GM12878 (cell line): ENCODE results near the gene REEP6. TPM values are rescaled to one million over a fixed set of nuclear protein-coding genes. Genes with fewer than 3 reads are reported as not detected.

Experiments
- ATAC-seq: fragments of 200-7000 bp; cut with Tn5 transposase; 3 replicates; pipeline ENCODE4 v1.9.1; 2020; ENCODE audit warnings: mild to moderate bottlenecking, moderate library complexity
- BruUV-seq: library from RNA; stranded (reverse); fragments of 400-500 nt; replicated peaks from 2 replicates; lab custom pipeline; 2021; lab: Mats Ljungman, UMichigan
- CTCF ChIA-PET: fragments of 300-600 bp; sonication (Branson Sonifier 250); formaldehyde crosslinking; extraction: SDS; loops from one replicate; lab custom pipeline; 2021; ENCODE audit warnings: inconsistent platforms; lab: Yijun Ruan, JAX
- POLR2A ChIA-PET: fragments of 350-600 bp; formaldehyde crosslinking; extraction: SDS; loops from one replicate; lab custom pipeline; 2021; ENCODE audit warnings: inconsistent platforms; lab: Charles Lee
- RAD21 ChIA-PET: fragments of 300-600 bp; sonication (Branson Sonifier 250); formaldehyde crosslinking; loops from one replicate; lab custom pipeline; 2023; ENCODE audit warnings: antibody characterized with exemption; ENCODE audit not compliant: unreplicated experiment; lab: Charles Lee
- SMC1A ChIA-PET: fragments of 300-600 bp; sonication (Branson Sonifier 250); formaldehyde crosslinking; loops from one replicate; lab custom pipeline; 2023; ENCODE audit not compliant: unreplicated experiment, uncharacterized antibody; lab: Charles Lee
- DNase-seq: peaks from one replicate; pipeline ENCODE4 v3.0.0-alpha.2; 2011; ENCODE audit warnings: low read depth, low spot score
- FAIRE-seq: peaks from 3 replicates; lab custom pipeline; 2011; peaks lifted over from hg19 to GRCh38; lab: Jason Lieb, UNC
- H2AFZ ChIP-seq: 2 replicates; pipeline ENCODE4 v1.6.0; 2011; ENCODE audit warnings: low read depth, low read length, control low read depth; ENCODE audit not compliant: control insufficient read depth
- H3K27ac ChIP-seq: 2 replicates; pipeline ENCODE4 v1.5.1; 2011; ENCODE audit warnings: control low read depth; ENCODE audit not compliant: control insufficient read depth, insufficient read depth
- H3K27me3 ChIP-seq, 2 experiments: replicated peaks in 1 of 2; 2 replicates each; pipeline versions ENCODE4 v1.6.0 to v1.6.1; 2011; ENCODE audit warnings: low read length in 1 of 2; ENCODE audit not compliant: control insufficient read depth in 2 of 2, insufficient read depth in 2 of 2
- H3K36me3 ChIP-seq, 2 experiments: 2 replicates each; pipeline ENCODE4 v1.5.1; 2011; ENCODE audit warnings: low read length in 1 of 2; ENCODE audit not compliant: control insufficient read depth in 2 of 2, insufficient read depth in 2 of 2
- H3K4me1 ChIP-seq: 2 replicates; pipeline ENCODE4 v1.6.1; 2011; ENCODE audit warnings: mild to moderate bottlenecking, low read length, moderate library complexity, mixed read lengths; ENCODE audit not compliant: control insufficient read depth, insufficient read depth
- H3K4me2 ChIP-seq: 2 replicates; pipeline ENCODE4 v1.6.0; 2011; ENCODE audit warnings: control low read depth; ENCODE audit not compliant: control insufficient read depth, insufficient read depth
- H3K4me3 ChIP-seq: fragments of 200-600 bp; sonication (generic); 2 replicates; pipeline ENCODE4 v1.5.1; 2016
- H3K79me2 ChIP-seq: 2 replicates; pipeline ENCODE4 v1.6.0; 2011; ENCODE audit warnings: low read length; ENCODE audit not compliant: control insufficient read depth, insufficient read depth
- H3K9ac ChIP-seq: 2 replicates; pipeline ENCODE4 v1.8.0; 2011; ENCODE audit warnings: low read length, control low read depth, mixed read lengths; ENCODE audit not compliant: control insufficient read depth, insufficient read depth
- H3K9me3 ChIP-seq: replicated peaks from 3 replicates; pipeline ENCODE4 v1.5.1; 2011; ENCODE audit warnings: mild to moderate bottlenecking, low read length; ENCODE audit not compliant: control insufficient read depth, insufficient read depth
- H4K20me1 ChIP-seq: 2 replicates; pipeline ENCODE4 v1.6.0; 2011; ENCODE audit not compliant: control insufficient read depth, insufficient read depth
- BACH1 ChIP-seq: fragments of 450-650 bp; IDR thresholded peaks from 2 replicates; pipeline ENCODE4 v1.6.1; 2017; ENCODE audit warnings: mild to moderate bottlenecking, borderline replicate concordance
- CHD2 ChIP-seq: IDR thresholded peaks from 2 replicates; pipeline ENCODE4 v1.6.1; 2011; ENCODE audit warnings: low read depth, low read length, improper control_type of control experiment, borderline replicate concordance
- DPF2 ChIP-seq: fragments of 450-650 bp; IDR thresholded peaks from 2 replicates; pipeline ENCODE4 v1.6.1; 2017; ENCODE audit warnings: mild to moderate bottlenecking
- E2F4 ChIP-seq: IDR thresholded peaks from 2 replicates; pipeline ENCODE4 v1.6.1; 2012; ENCODE audit warnings: low read depth, low read length, improper control_type of control experiment
- ELK1 ChIP-seq: IDR thresholded peaks from 2 replicates; pipeline ENCODE4 v1.6.1; 2012; ENCODE audit warnings: low read depth, low read length, improper control_type of control experiment
- ESRRA ChIP-seq: IDR thresholded peaks from 2 replicates; pipeline ENCODE4 v1.6.1; 2012; ENCODE audit warnings: mild to moderate bottlenecking, low read length, improper control_type of control experiment
- KDM1A ChIP-seq: fragments of 200-600 bp; sonication (generic); IDR thresholded peaks from 2 replicates; pipeline ENCODE4 v1.6.1; 2016; ENCODE audit warnings: borderline replicate concordance
- MXI1 ChIP-seq: fragments of 150-350 bp; IDR thresholded peaks from 2 replicates; pipeline ENCODE4 v1.6.1; 2011; ENCODE audit warnings: low read depth, mild to moderate bottlenecking, inconsistent platforms, low read length, improper control_type of control experiment
- NFIC ChIP-seq: IDR thresholded peaks from 2 replicates; pipeline ENCODE4 v1.6.1; 2012; ENCODE audit warnings: low read depth, mild to moderate bottlenecking, inconsistent platforms, low read length, moderate library complexity
- NR2F1 ChIP-seq: fragments of 450-650 bp; conservative IDR thresholded peaks from 2 replicates; pipeline ENCODE4 v1.6.1; 2017; ENCODE audit warnings: mild to moderate bottlenecking
- POLR2A ChIP-seq: IDR thresholded peaks from 2 replicates; pipeline ENCODE4 v1.6.1; 2011; ENCODE audit warnings: low read depth, mild to moderate bottlenecking, low read length
- SMARCA5 ChIP-seq: fragments of 450-650 bp; IDR thresholded peaks from 2 replicates; pipeline ENCODE4 v1.6.1; 2017; ENCODE audit warnings: mild to moderate bottlenecking
- SMC3 ChIP-seq: IDR thresholded peaks from 2 replicates; pipeline ENCODE4 v1.6.1; 2011; ENCODE audit warnings: low read length, improper control_type of control experiment, borderline replicate concordance
- SPI1 ChIP-seq: IDR thresholded peaks from 2 replicates; pipeline ENCODE4 v1.6.1; 2011; ENCODE audit warnings: low read depth, mild to moderate bottlenecking, low read length, moderate library complexity, borderline replicate concordance; ENCODE audit not compliant: insufficient read depth
- SUZ12 ChIP-seq: fragments of 200-600 bp; sonication (generic); IDR thresholded peaks from one replicate; pipeline ENCODE4 v1.6.1; 2018; ENCODE audit warnings: antibody characterized with exemption, mild to moderate bottlenecking; ENCODE audit not compliant: unreplicated experiment
- TARDBP ChIP-seq: IDR thresholded peaks from 2 replicates; pipeline ENCODE4 v1.6.1; 2016; ENCODE audit warnings: borderline replicate concordance
- WGBS: methylation state at CpG from one replicate; pipeline ENCODE4 v1.1.6; 2016; ENCODE audit warnings: low lambda C conversion rate; ENCODE audit not compliant: insufficient replicate concordance, insufficient coverage; ENCODE audit errors: missing lambda C conversion rate; 5-methylcytosine and 5-hydroxymethylcytosine counted together
- in situ Hi-C: fragments of 300-500 bp; cut with MboI; formaldehyde crosslinking; loops from 9 replicates; pipeline ENCODE4 v1.14.3; 2018; ENCODE audit warnings: mixed read lengths
- intact Hi-C: fragments of 100-400 bp; cut with micrococcal nuclease; formaldehyde crosslinking; loops from one replicate; pipeline ENCODE4 v1.14.2; 2022; ENCODE audit not compliant: unreplicated experiment
- polyA plus RNA-seq, 11 experiments: library from polyadenylated mRNA; depleted of rRNA in 4 of 11; unstranded in 6 of 11; stranded (reverse) in 5 of 11; fragments of >200 nt; fragmentation: Nextera tagmentation in 4 of 11; fragmentation: Illumina TruSeq in 1 of 11; extraction: Ambion mirVana in 4 of 11; extraction: Trizol in 1 of 11; gene quantifications; 1 replicate in 1 of 11; 2 replicates in 10 of 11; pipeline versions ENCODE4 v1.2.1 to v1.2.3, GENCODE V29; 2011 to 2016; ENCODE audit warnings: inconsistent platforms in 2 of 11, missing spikeins in 2 of 11, low read depth in 1 of 11
- total RNA-seq, 4 experiments: library from RNA; depleted of rRNA in 3 of 4; stranded (reverse); fragments of >200 nt in 3 of 4; fragmentation: Illumina TruSeq in 1 of 4; extraction: Trizol in 1 of 4; gene quantifications; 2 replicates each; pipeline versions ENCODE4 v1.2.1 to v1.2.3, GENCODE V29; 2013 to 2021

The REEP6 gene
- total and polyA plus RNA-seq, 10 of the 15 experiments (the other 5 are each of a cell fraction or from before 2014, with no cell fraction given) = 0.06 to 1.1 (median 0.39) TPM; not detected in 2

- TF ChIP-seq ESRRA (no peak), KDM1A (no peak), ELK1 (no peak), SMARCA5 (0 out of 2 replicates have a peak, but pooled peaks have one; percentile 42), TARDBP (no peak), SUZ12 (no peak), MXI1 (no peak), NR2F1 (0 out of 2 replicates have a peak, but pooled peaks have one; percentile 26), CHD2 (no peak), DPF2 (peak; percentile 51; the same call in 1 of the 2 replicates), BACH1 (peak; percentile 53; the same call in 1 of the 2 replicates), POLR2A (peak; percentile 51; the same call in 1 of the 2 replicates)
Observed at GRCh38 chr19:1491114-1491848, at the start of gene REEP6 (continued).

- WGBS = 82% methylated on average over 25 of the region's 25 CpGs
- Histone ChIP-seq H3K4me2 (no peak overlapping the region), H3K27ac (no peak overlapping the region), H3K4me1 (peaks cover 15% of the 10 kb centered on the region), H3K79me2 (peaks cover 30% of the 10 kb centered on the region), H3K36me3 (peaks cover 15 to 23% of the 10 kb centered on the region in 2 experiments), H3K9me3 (no peaks in the 10 kb centered on the region), H3K27me3 (peaks cover 0 to 2% of the 10 kb centered on the region in 2 experiments; a peak in 3 of 4 replicates), H3K9ac (no peak overlapping the region), H3K4me3 (no peak overlapping the region), H2AFZ (no peak overlapping the region), H4K20me1 (no peaks in the 10 kb centered on the region; the same call in 1 of the 2 replicates)
- no peak for ATAC-seq
- intact Hi-C loops (no loop called here), in situ Hi-C loops (no loop called here)
- TF ChIP-seq SMC3 (no peak), POLR2A (peak; percentile 46; the same call in 1 of the 2 replicates), NFIC (no peak), SPI1 (no peak), BACH1 (0 out of 2 replicates have a peak, but pooled peaks have one; percentile 21), E2F4 (no peak)
- ChIA-PET POLR2A (no interaction called here), SMC1A (no interaction called here), RAD21 (no interaction called here), CTCF (no interaction called here)
- no peak for FAIRE-seq
- BruUV-seq = no TSS peak
- no peak for DNase-seq
Observed at GRCh38 chr19:1441677-1442438, 49.1 kb upstream of the REEP6 start.
